Activated CD8-positive, alpha-beta T cell treated with anti-CD3 and anti-CD28 coated beads for 36 hours (primary cell): Measurements from ENCODE around the gene FBXW9. TPM values are rescaled to one million over a fixed set of nuclear protein-coding genes. Genes with fewer than 3 reads are reported as not detected.

Experiments
- ATAC-seq: fragments of 200-7000 bp; cut with Tn5 transposase; one replicate; pipeline ENCODE4 v1.10.0; 2021; ENCODE audit warnings: mild to moderate bottlenecking, moderate library complexity
- CTCF ChIA-PET: fragments of 350-600 bp; sonication (Branson Sonifier 250); formaldehyde crosslinking; loops from one replicate; lab custom pipeline; 2021; ENCODE audit warnings: antibody characterized with exemption; lab: Charles Lee
- POLR2A ChIA-PET: fragments of 350-600 bp; sonication (Branson Sonifier 250); formaldehyde crosslinking; loops from one replicate; lab custom pipeline; 2021; ENCODE audit warnings: antibody characterized with exemption; lab: Charles Lee
- DNase-seq: peaks from one replicate; pipeline ENCODE4 v3.0.0-alpha.2; 2020
- H3K27ac Mint-ChIP-seq: one replicate; pipeline ENCODE4 v1.8.0; 2021; ENCODE audit warnings: mild to moderate bottlenecking, mixed read lengths
- H3K27me3 Mint-ChIP-seq: one replicate; pipeline ENCODE4 v1.8.0; 2021; ENCODE audit warnings: mixed read lengths
- H3K36me3 Mint-ChIP-seq: one replicate; pipeline ENCODE4 v1.8.0; 2021; ENCODE audit warnings: low read depth, mixed read lengths
- H3K4me1 Mint-ChIP-seq: one replicate; pipeline ENCODE4 v1.8.0; 2021; ENCODE audit warnings: low read depth, mixed read lengths
- H3K4me3 Mint-ChIP-seq: one replicate; pipeline ENCODE4 v1.8.0; 2021; ENCODE audit warnings: mild to moderate bottlenecking, moderate library complexity, mixed read lengths
- H3K9me3 Mint-ChIP-seq: one replicate; pipeline ENCODE4 v1.8.0; 2021; ENCODE audit warnings: mixed read lengths
- intact Hi-C: fragments of 100-400 bp; cut with micrococcal nuclease; formaldehyde crosslinking; loops from one replicate; pipeline ENCODE4 v1.10.0; 2022
- total RNA-seq, 2 experiments: library from RNA; stranded (reverse); gene quantifications; one replicate each; pipeline ENCODE4 v1.2.3, GENCODE V29; 2021
- TF ChIP-seq, protein P1 (sequence below): fragments of 200-600 bp; IDR thresholded peaks from one replicate; pipeline ENCODE4 v1.8.0; 2022; ENCODE audit warnings: antibody characterized with exemption, mild to moderate bottlenecking

The FBXW9 gene
- total RNA-seq, 2 experiments from 2014 or later, result 9.9 to 10.8 TPM

GRCh38 chr19:12733369-12734214 lies 37.2 kb upstream of the FBXW9 start:
- CTCF ChIA-PET, result interaction anchor here (0.5 to 3.3 kb wide), 19 partner anchors 8 to 232 kb away, joined by 3 to 32 read pairs (median 4); partner anchors contain the start of genes RTBDN and TNPO2
- intact Hi-C loops, result no loop called here
- H3K27me3 Mint-ChIP-seq, result no peaks in the 10 kb centered on the region
- no peaks in the 10 kb centered on the region for H3K9me3 Mint-ChIP-seq
- peak overlapping the region; percentile 93 for H3K4me3 Mint-ChIP-seq
- POLR2A ChIA-PET, result interaction anchor here (0.6 to 8.9 kb wide), 19 partner anchors 11 to 1027 kb away, joined by 3 to 160 read pairs (median 4); partner anchors contain the start of genes DHPS, FBXW9, GCDH and JUNB
- H3K27ac Mint-ChIP-seq, result peak overlapping the region; percentile 98
- TF ChIP-seq, protein P1, sequence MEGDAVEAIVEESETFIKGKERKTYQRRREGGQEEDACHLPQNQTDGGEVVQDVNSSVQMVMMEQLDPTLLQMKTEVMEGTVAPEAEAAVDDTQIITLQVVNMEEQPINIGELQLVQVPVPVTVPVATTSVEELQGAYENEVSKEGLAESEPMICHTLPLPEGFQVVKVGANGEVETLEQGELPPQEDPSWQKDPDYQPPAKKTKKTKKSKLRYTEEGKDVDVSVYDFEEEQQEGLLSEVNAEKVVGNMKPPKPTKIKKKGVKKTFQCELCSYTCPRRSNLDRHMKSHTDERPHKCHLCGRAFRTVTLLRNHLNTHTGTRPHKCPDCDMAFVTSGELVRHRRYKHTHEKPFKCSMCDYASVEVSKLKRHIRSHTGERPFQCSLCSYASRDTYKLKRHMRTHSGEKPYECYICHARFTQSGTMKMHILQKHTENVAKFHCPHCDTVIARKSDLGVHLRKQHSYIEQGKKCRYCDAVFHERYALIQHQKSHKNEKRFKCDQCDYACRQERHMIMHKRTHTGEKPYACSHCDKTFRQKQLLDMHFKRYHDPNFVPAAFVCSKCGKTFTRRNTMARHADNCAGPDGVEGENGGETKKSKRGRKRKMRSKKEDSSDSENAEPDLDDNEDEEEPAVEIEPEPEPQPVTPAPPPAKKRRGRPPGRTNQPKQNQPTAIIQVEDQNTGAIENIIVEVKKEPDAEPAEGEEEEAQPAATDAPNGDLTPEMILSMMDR, result peak; percentile 67
- ATAC-seq, result peak; percentile 11
- DNase-seq, result peak; percentile 79
- H3K4me1 Mint-ChIP-seq, result peaks cover 41% of the 10 kb centered on the region
- peaks cover 38% of the 10 kb centered on the region for H3K36me3 Mint-ChIP-seq

- H3K4me3 Mint-ChIP-seq, result no peak overlapping the region
- CTCF ChIA-PET, result interaction anchor here (0.6 to 2.6 kb wide), 5 partner anchors 8 to 65 kb away, joined by 3 to 14 read pairs (median 4); partner anchors contain the start of gene TNPO2
- POLR2A ChIA-PET, result interaction anchor here (0.5 to 8.9 kb wide), 6 partner anchors 8 to 117 kb away, joined by 3 to 160 read pairs (median 3); partner anchors contain the start of genes JUNB and TNPO2
- no peaks in the 10 kb centered on the region for H3K27me3 Mint-ChIP-seq
- intact Hi-C loops, result no loop called here
- H3K36me3 Mint-ChIP-seq, result peaks cover 44% of the 10 kb centered on the region
- ATAC-seq (no peak), DNase-seq (no peak)
- H3K4me1 Mint-ChIP-seq, result peaks cover 29% of the 10 kb centered on the region
- no peak overlapping the region for H3K27ac Mint-ChIP-seq
- H3K9me3 Mint-ChIP-seq, result no peaks in the 10 kb centered on the region
- TF ChIP-seq, protein P1, result no peak
Observed at GRCh38 chr19:12731337-12731736, 34.9 kb upstream of the FBXW9 start.

GRCh38 chr19:12730064-12730463 lies 33.6 kb upstream of the FBXW9 start:
- DNase-seq (no peak), ATAC-seq (no peak)
- CTCF ChIA-PET, result interaction anchor here (1.5 to 2.6 kb wide), 2 partner anchors 28 to 63 kb away, joined by 4 to 14 read pairs; no protein-coding TSS in a partner anchor
- H3K27ac Mint-ChIP-seq, result no peak overlapping the region
- H3K9me3 Mint-ChIP-seq, result no peaks in the 10 kb centered on the region
- no peaks in the 10 kb centered on the region for H3K27me3 Mint-ChIP-seq
- POLR2A ChIA-PET, result interaction anchor here (8.9 kb wide), 1 partner anchor 7 kb away, joined by 160 read pairs; the partner anchor contains the start of gene TNPO2
- H3K4me3 Mint-ChIP-seq, result no peak overlapping the region
- intact Hi-C loops, result no loop called here
- peaks cover 44% of the 10 kb centered on the region for H3K36me3 Mint-ChIP-seq
- TF ChIP-seq, protein P1, result no peak
- H3K4me1 Mint-ChIP-seq, result peaks cover 25% of the 10 kb centered on the region

- no peak for ATAC-seq
- H3K4me1 Mint-ChIP-seq, result peaks cover 24% of the 10 kb centered on the region
Observed at GRCh38 chr19:12727745-12728433, 31.5 kb upstream of the FBXW9 start.

More at GRCh38 chr19:12727745-12728433, 31.5 kb upstream of the FBXW9 start:
- TF ChIP-seq, protein P1, result no peak
- Mint-ChIP-seq H3K36me3 (peaks cover 36% of the 10 kb centered on the region), H3K27ac (no peak overlapping the region), H3K9me3 (no peaks in the 10 kb centered on the region), H3K27me3 (no peaks in the 10 kb centered on the region), H3K4me3 (no peak overlapping the region)
- no peak for DNase-seq
- POLR2A ChIA-PET, result interaction anchor here (2.0 kb wide), 1 partner anchor 64 kb away, joined by 6 read pairs; the partner anchor contains the start of gene JUNB
- intact Hi-C loops, result no loop called here
- CTCF ChIA-PET, result interaction anchor here (1.6 to 1.7 kb wide), 2 partner anchors 11 to 68 kb away, joined by 3 to 4 read pairs; no protein-coding TSS in a partner anchor
